H1 (cell line): ENCODE results near the gene KLF4. TPM values are rescaled to one million over a fixed set of nuclear protein-coding genes. Genes with fewer than 3 reads are reported as not detected.

Experiments
- CBX5 ChIP-seq: fragments of 300-800, 300-1000 bp; sonication (generic); IDR thresholded peaks from 2 replicates; pipeline ENCODE4 v1.7.1; 2016; ENCODE audit warnings: antibody characterized with exemption, low read length, low read depth
- CHD2 ChIP-seq: IDR thresholded peaks from 2 replicates; pipeline ENCODE4 v1.6.1; 2012; ENCODE audit warnings: low read length, improper control_type of control experiment
- CHD7 ChIP-seq: fragments of 300-600 bp; sonication (generic); IDR thresholded peaks from 2 replicates; pipeline ENCODE4 v1.7.1; 2012; ENCODE audit warnings: low read length, moderate library complexity, mild to moderate bottlenecking, inconsistent platforms; ENCODE audit not compliant: insufficient replicate concordance
- EP300 ChIP-seq, 2 experiments: IDR thresholded peaks; 1 replicate in 1 of 2; 2 replicates in 1 of 2; pipeline ENCODE4 v1.6.1; 2011 to 2012; ENCODE audit warnings: low read depth in 2 of 2, low read length in 2 of 2, mild to moderate bottlenecking in 2 of 2, borderline replicate concordance in 1 of 2, inconsistent platforms in 1 of 2, moderate library complexity in 1 of 2
- JUN ChIP-seq: IDR thresholded peaks from 2 replicates; pipeline ENCODE4 v1.6.1; 2011; ENCODE audit warnings: low read depth, mild to moderate bottlenecking, improper control_type of control experiment, low read length
- MAFK ChIP-seq: IDR thresholded peaks from 2 replicates; pipeline ENCODE4 v1.6.1; 2012; ENCODE audit warnings: low read depth, mild to moderate bottlenecking, improper control_type of control experiment, low read length
- NRF1 ChIP-seq: IDR thresholded peaks from 2 replicates; pipeline ENCODE4 v1.6.1; 2011; ENCODE audit warnings: mild to moderate bottlenecking, low read depth, low read length, improper control_type of control experiment
- PHF8 ChIP-seq: fragments of 200-600 bp; sonication (generic); conservative IDR thresholded peaks from 2 replicates; pipeline ENCODE4 v1.7.1; 2012; ENCODE audit warnings: low read depth, mild to moderate bottlenecking, inconsistent platforms, low read length, moderate library complexity
- TAF1 ChIP-seq: IDR thresholded peaks from 2 replicates; pipeline ENCODE4 v1.6.1; 2011; ENCODE audit warnings: mild to moderate bottlenecking, low read depth, low read length
- polyA plus RNA-seq, 7 experiments: library from polyadenylated mRNA; depleted of rRNA in 3 of 7; stranded (reverse) in 5 of 7; unstranded in 2 of 7; fragments of >200 nt in 5 of 7; fragments of 200-250 nt in 2 of 7; gene quantifications; 1 replicate in 5 of 7; 2 replicates in 1 of 7; 4 replicates in 1 of 7; pipeline versions ENCODE4 v1.2.1 to v1.2.3, GENCODE V29; 2011 to 2013; ENCODE audit warnings: missing spikeins in 2 of 7, mixed read lengths in 2 of 7
- total RNA-seq: library from RNA; stranded (reverse); fragmentation: NEBNext Ultra II Directional; extraction: Animal tissue kit (Norgen Biotek cat#: 25700); gene quantifications from 2 replicates; pipeline ENCODE4 v1.2.1, GENCODE V29; 2021

The KLF4 gene
- total and polyA plus RNA-seq, 2 of the 8 experiments (the other 6 are each of a cell fraction or from before 2014, with no cell fraction given): 0.77 to 2.8 TPM

DNA sequence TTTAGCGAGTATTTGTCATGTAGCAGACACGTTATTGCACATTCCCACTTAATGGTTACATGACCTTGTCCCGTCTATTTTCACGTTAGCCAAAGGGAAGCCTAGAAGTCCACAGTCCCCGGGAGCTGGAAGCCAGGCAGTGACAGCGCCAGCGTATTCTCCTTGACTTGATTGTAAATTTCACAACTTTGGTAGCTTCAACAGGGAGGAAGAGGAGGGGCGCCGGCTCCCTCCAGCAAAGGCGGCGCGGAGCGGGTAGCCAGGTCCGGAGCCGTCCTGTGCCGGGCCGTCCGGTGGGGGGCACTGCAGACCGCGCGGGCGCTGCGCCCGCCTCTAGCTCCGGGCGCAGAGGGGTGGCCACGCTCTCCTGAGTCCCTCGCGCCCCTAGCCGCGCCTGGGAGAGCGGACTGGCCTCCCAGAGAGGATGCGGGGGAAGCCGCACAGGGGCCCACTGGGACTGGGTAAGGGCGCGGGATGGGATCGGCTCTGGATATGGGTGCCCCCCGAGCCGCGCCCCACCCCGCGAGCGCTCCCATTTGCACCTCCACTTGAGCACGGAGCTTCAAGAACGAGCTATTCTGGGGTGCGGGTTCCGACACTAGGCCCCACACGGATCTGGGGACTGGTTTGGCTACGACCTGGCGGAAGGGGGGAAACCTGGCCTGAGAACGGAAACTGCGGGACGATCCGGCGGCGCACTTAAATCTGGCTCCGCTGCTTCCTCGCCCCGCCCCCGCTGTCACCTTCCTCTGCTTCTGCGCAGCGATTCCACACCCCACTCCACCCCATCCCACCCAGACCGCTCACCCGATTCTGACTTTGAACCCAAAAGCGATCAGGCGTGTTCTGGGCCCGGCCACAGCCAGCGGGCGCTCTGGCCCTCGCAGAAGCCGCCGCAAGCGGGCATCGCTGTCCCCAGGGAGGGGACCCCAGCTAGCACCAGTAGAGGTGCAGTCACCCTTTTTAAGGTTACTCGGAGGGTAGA, 23.8 kb downstream of the KLF4 start (continued):
- TF ChIP-seq JUN (no peak), NRF1 (no peak), MAFK (no peak), CBX5 (no peak), PHF8 (0 out of 2 replicates have a peak, but pooled peaks have one; percentile 46), TAF1 (no peak), EP300 (IDR thresholded peaks at IDR 0.05; ENCODE audit: borderline replicate concordance in 1 of 2, low read depth in 2 of 2, low read length in 2 of 2) (no peak), CHD7 (no peak), CHD2 (no peak)
